ENCODE measurements around the gene KLRD1.
"Not testable (repeated sequence)": the region's sequence is repeated elsewhere in the genome, so short reads cannot be mapped to it uniquely, and the experiment has no call there.

Gene KLRD1

DNA sequence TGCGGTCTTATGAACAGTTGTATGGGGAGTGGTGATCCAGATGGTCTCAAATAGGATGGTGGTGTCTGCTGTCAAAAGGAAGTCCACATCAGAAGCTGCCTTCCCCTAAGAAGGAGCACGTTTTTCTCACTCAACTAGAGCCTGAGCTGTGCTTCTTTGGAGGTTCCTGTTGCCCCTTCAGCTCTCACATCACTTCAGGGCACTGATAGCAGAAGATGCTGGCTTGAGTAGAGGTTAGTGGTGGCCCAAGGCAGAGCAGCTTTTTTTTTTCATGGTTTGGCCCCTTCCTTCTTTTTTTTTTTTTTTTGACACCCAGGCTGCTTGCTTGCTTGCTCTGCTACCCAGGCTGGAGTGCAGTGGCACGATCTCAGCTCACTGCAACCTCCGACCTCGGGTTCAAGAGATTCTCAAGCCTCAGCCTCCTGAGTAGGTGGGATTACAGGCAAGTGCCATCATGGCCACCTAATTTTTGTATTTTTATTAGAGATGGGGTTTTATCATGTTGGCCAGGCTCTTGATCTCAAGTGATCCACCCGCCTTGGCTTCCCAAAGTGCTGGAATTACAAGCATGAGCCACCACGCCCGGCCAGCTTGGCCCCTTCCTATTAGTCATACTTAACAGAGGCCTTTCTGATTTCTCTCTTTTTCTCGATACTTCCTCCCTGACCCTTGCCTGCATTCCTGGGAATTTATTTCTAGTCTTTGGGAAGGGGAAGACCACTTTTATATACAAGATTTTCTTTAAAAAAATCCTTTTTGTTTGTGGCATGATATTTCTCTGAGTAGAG, 31.6 kb downstream of the KLRD1 start:
- Histone ChIP-seq H2AFZ (ENCODE audit: low read depth) (no peak overlapping the region), H3K27ac (no peak overlapping the region), H3K9ac (no peak overlapping the region)

DNA sequence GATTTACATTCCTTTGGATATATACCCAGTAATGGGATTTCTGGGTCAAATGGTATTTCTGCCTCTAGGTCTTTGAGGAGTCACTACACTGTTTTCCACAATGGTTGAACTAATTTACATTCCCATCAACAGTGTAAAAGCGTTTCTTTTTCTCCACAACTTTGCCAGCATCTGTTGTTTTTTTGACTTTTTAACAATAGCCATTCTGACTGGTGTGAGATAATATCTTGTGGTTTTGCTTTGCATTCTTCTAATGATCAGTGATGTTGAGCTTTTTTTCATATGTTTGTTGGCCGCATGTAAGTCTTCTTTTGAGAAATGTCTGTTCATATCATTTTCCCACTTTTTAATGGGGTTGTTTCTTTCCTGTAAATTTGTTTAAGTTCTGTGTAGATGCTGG, 33.3 kb downstream of the KLRD1 start:
- H3K27ac ChIP-seq; H2AFZ ChIP-seq (ENCODE audit: low read depth); H3K4me1 ChIP-seq (ENCODE audit: low read depth, poor library complexity, severe bottlenecking); H3K27me3 ChIP-seq (ENCODE audit: insufficient read depth, low read depth); H3K4me3 ChIP-seq (IDR thresholded peaks at IDR 0.05; ENCODE audit: insufficient read depth, low read depth, low read length); H3K36me3 ChIP-seq (ENCODE audit: insufficient read depth); H3K79me2 ChIP-seq (ENCODE audit: insufficient read depth, low read depth); H4K20me1 ChIP-seq (ENCODE audit: insufficient read depth); H3K4me2 ChIP-seq; H3K9ac ChIP-seq: not testable (repeated sequence)

More for the DNA sequence above, 31.6 kb downstream of the KLRD1 start:
- no peaks in the 10 kb centered on the region for H3K27me3 ChIP-seq (ENCODE audit: insufficient read depth, low read depth)
- no peak overlapping the region for H3K4me3 ChIP-seq (IDR thresholded peaks at IDR 0.05; ENCODE audit: insufficient read depth, low read depth, low read length)
- peaks cover 7% of the 10 kb centered on the region for H3K4me1 ChIP-seq (ENCODE audit: low read depth, poor library complexity, severe bottlenecking)
- H3K36me3 ChIP-seq (ENCODE audit: insufficient read depth), result no peaks in the 10 kb centered on the region
- TF ChIP-seq, protein P1, sequence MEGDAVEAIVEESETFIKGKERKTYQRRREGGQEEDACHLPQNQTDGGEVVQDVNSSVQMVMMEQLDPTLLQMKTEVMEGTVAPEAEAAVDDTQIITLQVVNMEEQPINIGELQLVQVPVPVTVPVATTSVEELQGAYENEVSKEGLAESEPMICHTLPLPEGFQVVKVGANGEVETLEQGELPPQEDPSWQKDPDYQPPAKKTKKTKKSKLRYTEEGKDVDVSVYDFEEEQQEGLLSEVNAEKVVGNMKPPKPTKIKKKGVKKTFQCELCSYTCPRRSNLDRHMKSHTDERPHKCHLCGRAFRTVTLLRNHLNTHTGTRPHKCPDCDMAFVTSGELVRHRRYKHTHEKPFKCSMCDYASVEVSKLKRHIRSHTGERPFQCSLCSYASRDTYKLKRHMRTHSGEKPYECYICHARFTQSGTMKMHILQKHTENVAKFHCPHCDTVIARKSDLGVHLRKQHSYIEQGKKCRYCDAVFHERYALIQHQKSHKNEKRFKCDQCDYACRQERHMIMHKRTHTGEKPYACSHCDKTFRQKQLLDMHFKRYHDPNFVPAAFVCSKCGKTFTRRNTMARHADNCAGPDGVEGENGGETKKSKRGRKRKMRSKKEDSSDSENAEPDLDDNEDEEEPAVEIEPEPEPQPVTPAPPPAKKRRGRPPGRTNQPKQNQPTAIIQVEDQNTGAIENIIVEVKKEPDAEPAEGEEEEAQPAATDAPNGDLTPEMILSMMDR (conservative IDR thresholded peaks at IDR 0.05; ENCODE audit: low read depth, low read length), result no peak
- no peak overlapping the region for H3K4me2 ChIP-seq
- no peaks in the 10 kb centered on the region for H3K79me2 ChIP-seq (ENCODE audit: insufficient read depth, low read depth)
- no peaks in the 10 kb centered on the region for H4K20me1 ChIP-seq (ENCODE audit: insufficient read depth)

- H3K9ac ChIP-seq, result no peak overlapping the region
- no peaks in the 10 kb centered on the region for H3K27me3 ChIP-seq (ENCODE audit: insufficient read depth, low read depth)
- no peaks in the 10 kb centered on the region for H3K79me2 ChIP-seq (ENCODE audit: insufficient read depth, low read depth)
- H3K4me1 ChIP-seq (ENCODE audit: low read depth, poor library complexity, severe bottlenecking), result peaks cover 7% of the 10 kb centered on the region
- no peak overlapping the region for H3K4me2 ChIP-seq
- H3K27ac ChIP-seq, result no peak overlapping the region
- H3K36me3 ChIP-seq (ENCODE audit: insufficient read depth), result no peaks in the 10 kb centered on the region
- H2AFZ ChIP-seq (ENCODE audit: low read depth), result no peak overlapping the region
- H4K20me1 ChIP-seq (ENCODE audit: insufficient read depth), result no peaks in the 10 kb centered on the region
- H3K4me3 ChIP-seq (IDR thresholded peaks at IDR 0.05; ENCODE audit: insufficient read depth, low read depth, low read length), result no peak overlapping the region
- TF ChIP-seq, protein P1 (conservative IDR thresholded peaks at IDR 0.05; ENCODE audit: low read depth, low read length), result no peak
Observed at GRCh38 chr12:10341892-10342509, 34.3 kb downstream of the KLRD1 start.

DNA sequence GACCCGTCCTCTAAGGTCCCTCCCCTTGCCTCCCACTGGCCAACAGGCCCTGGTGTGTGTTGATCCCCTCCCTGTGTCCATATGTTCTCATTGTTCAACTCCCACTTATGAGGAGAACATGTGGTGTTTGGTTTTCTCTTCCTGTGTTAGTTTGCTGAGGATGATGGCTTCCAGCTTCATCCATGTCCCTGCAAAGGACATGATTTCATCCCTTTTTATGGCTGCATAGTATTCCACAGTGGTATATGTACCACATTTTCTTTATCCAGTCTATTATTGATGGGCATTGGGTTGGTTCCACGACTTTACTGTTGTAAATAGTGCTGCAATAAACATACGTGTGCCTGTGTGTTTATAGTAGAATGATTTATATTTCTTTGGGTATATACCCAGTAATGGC, 43.8 kb downstream of the KLRD1 start:
- not testable (repeated sequence) for H3K27me3 ChIP-seq (ENCODE audit: insufficient read depth, low read depth); H3K27ac ChIP-seq; H4K20me1 ChIP-seq (ENCODE audit: insufficient read depth); H3K4me1 ChIP-seq (ENCODE audit: low read depth, poor library complexity, severe bottlenecking); H3K4me3 ChIP-seq (IDR thresholded peaks at IDR 0.05; ENCODE audit: insufficient read depth, low read depth, low read length); H2AFZ ChIP-seq (ENCODE audit: low read depth); H3K36me3 ChIP-seq (ENCODE audit: insufficient read depth); H3K9ac ChIP-seq; H3K79me2 ChIP-seq (ENCODE audit: insufficient read depth, low read depth); H3K4me2 ChIP-seq

DNA sequence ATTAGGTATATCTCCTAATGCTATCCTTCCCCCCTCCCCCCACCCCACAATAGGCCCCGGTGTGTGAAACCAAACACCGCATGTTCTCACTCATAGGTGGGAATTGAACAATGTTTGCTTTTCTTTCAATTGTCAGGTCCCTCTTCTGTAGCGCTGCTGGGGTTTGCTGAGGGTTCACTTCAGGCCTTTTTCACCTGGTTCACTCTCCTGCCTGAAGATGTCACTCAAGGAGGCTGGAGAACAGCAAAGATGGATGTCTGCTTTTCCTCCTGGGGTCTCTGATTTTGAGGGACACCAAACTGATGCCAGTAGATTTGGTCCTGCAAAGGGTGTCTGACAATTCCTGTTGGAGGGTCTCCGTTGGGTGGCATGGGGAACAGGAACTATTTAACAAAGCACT, 46.4 kb downstream of the KLRD1 start:
- H3K36me3 ChIP-seq (ENCODE audit: insufficient read depth), result no peaks in the 10 kb centered on the region
- H3K4me2 ChIP-seq, result no peak overlapping the region
- no peak overlapping the region for H3K9ac ChIP-seq
- no peak overlapping the region for H2AFZ ChIP-seq (ENCODE audit: low read depth)
- H4K20me1 ChIP-seq (ENCODE audit: insufficient read depth), result no peaks in the 10 kb centered on the region
- no peak overlapping the region for H3K27ac ChIP-seq
- no peaks in the 10 kb centered on the region for H3K79me2 ChIP-seq (ENCODE audit: insufficient read depth, low read depth)
- no peak overlapping the region for H3K4me3 ChIP-seq (IDR thresholded peaks at IDR 0.05; ENCODE audit: insufficient read depth, low read depth, low read length)
- no peaks in the 10 kb centered on the region for H3K4me1 ChIP-seq (ENCODE audit: low read depth, poor library complexity, severe bottlenecking)
- no peaks in the 10 kb centered on the region for H3K27me3 ChIP-seq (ENCODE audit: insufficient read depth, low read depth)
- TF ChIP-seq, protein P1 (conservative IDR thresholded peaks at IDR 0.05; ENCODE audit: low read depth, low read length), result no peak
